K562 (cell line): ENCODE measurements around the gene PRPF6. TPM values are rescaled to one million over a fixed set of nuclear protein-coding genes. Genes with fewer than 3 reads are reported as not detected.
A peak's percentile ranks its signal among the peaks of the same experiment; 100 is the strongest.

ENCODE experiments used
- ATAC-seq: fragments of 200-7000 bp; cut with Tn5 transposase; 3 replicates; pipeline ENCODE4 v1.9.1; 2020; ENCODE audit warnings: moderate library complexity
- BruUV-seq: library from RNA; stranded (reverse); fragments of 400-500 nt; replicated peaks from 2 replicates; lab custom pipeline; 2021; lab: Mats Ljungman, UMichigan
- CTCF ChIA-PET: fragments of 300-600 bp; formaldehyde crosslinking; extraction: SDS; loops from one replicate; lab custom pipeline; 2021; ENCODE audit warnings: low intra/inter-chr PET ratio; lab: Yijun Ruan, JAX
- POLR2A ChIA-PET: fragments of 300-600, 350-650 bp; sonication (Branson Sonifier 250); formaldehyde crosslinking; extraction: SDS; loops from one replicate; lab custom pipeline; 2021; ENCODE audit warnings: antibody characterized with exemption, inconsistent platforms; lab: Yijun Ruan, JAX
- DNase-seq, 4 experiments: peaks; one replicate each; pipeline versions ENCODE4 v3.0.0 to v3.0.0-alpha.2; 2011 to 2018; ENCODE audit warnings: low spot score in 3 of 4, mixed read lengths in 3 of 4; ENCODE audit errors: extremely low read depth in 1 of 4
- FAIRE-seq: peaks from 2 replicates; lab custom pipeline; 2011; peaks lifted over from hg19 to GRCh38; lab: Jason Lieb, UNC
- H2AFZ ChIP-seq: 2 replicates; pipeline ENCODE4 v1.6.0; 2011; ENCODE audit warnings: low read depth, low read length, control low read depth, inconsistent platforms
- H3K27ac ChIP-seq: fragments of 200-600 bp; 3 replicates; pipeline ENCODE4 v1.8.0; 2011; ENCODE audit warnings: low read depth, mild to moderate bottlenecking, control low read depth, inconsistent platforms, low read length, moderate library complexity, mixed read lengths; ENCODE audit errors: extremely low read depth
- H3K27me3 ChIP-seq, 2 experiments: fragments of 300-600 bp in 1 of 2; 2 replicates in 1 of 2; 3 replicates in 1 of 2; pipeline versions ENCODE4 v1.6.0 to v1.8.0; 2011; ENCODE audit warnings: inconsistent platforms in 2 of 2, low read length in 2 of 2, mild to moderate bottlenecking in 1 of 2, mixed read lengths in 1 of 2, moderate library complexity in 1 of 2; ENCODE audit not compliant: control insufficient read depth in 2 of 2, insufficient read depth in 2 of 2
- H3K36me3 ChIP-seq: fragments of 300-600 bp; 3 replicates; pipeline ENCODE4 v1.8.0; 2011; ENCODE audit warnings: mild to moderate bottlenecking, low read length, inconsistent platforms; ENCODE audit not compliant: control insufficient read depth, insufficient read depth
- H3K4me1 ChIP-seq, 2 experiments: fragments of 200-600 bp in 1 of 2; replicated peaks in 1 of 2; 2 replicates in 1 of 2; 3 replicates in 1 of 2; pipeline versions ENCODE4 v1.5.1 to v1.8.0; 2011; ENCODE audit warnings: inconsistent platforms in 2 of 2, low read length in 2 of 2, mild to moderate bottlenecking in 1 of 2, mixed read lengths in 1 of 2, moderate library complexity in 1 of 2; ENCODE audit not compliant: control insufficient read depth in 2 of 2, insufficient read depth in 2 of 2
- H3K4me2 ChIP-seq: 2 replicates; pipeline ENCODE4 v1.6.1; 2011; ENCODE audit warnings: low read length, control low read depth, inconsistent platforms, mixed read lengths; ENCODE audit not compliant: insufficient read depth
- H3K4me3 ChIP-seq: fragments of 200-600 bp; sonication (generic), shearing (Covaris generic); 2 replicates; pipeline ENCODE4 v1.5.1; 2016; ENCODE audit warnings: control low read depth, inconsistent platforms
- H3K79me2 ChIP-seq: fragments of 200-600 bp; 3 replicates; pipeline ENCODE4 v1.8.0; 2011; ENCODE audit warnings: low read length, inconsistent platforms; ENCODE audit not compliant: control insufficient read depth, insufficient read depth
- H3K9ac ChIP-seq, 2 experiments: 2 replicates each; pipeline versions ENCODE4 v1.6.0 to v1.6.1; 2011; ENCODE audit warnings: low read depth in 2 of 2, low read length in 2 of 2, control low read depth in 1 of 2, inconsistent platforms in 1 of 2, mild to moderate bottlenecking in 1 of 2, mixed read lengths in 1 of 2; ENCODE audit not compliant: insufficient read depth in 1 of 2
- H3K9me1 ChIP-seq: one replicate; pipeline ENCODE4 v1.6.0; 2011; ENCODE audit warnings: inconsistent platforms, mild to moderate bottlenecking, low read length, moderate library complexity; ENCODE audit not compliant: control insufficient read depth, insufficient read depth
- H3K9me3 ChIP-seq: replicated peaks from 2 replicates; pipeline ENCODE4 v1.5.1; 2011; ENCODE audit warnings: low read depth, low read length, inconsistent platforms; ENCODE audit not compliant: control insufficient read depth, insufficient read depth
- H4K20me1 ChIP-seq: replicated peaks from 2 replicates; pipeline ENCODE4 v1.6.1; 2011; ENCODE audit warnings: low read length, inconsistent platforms, mixed read lengths; ENCODE audit not compliant: control insufficient read depth, insufficient read depth
- BHLHE40 ChIP-seq: IDR thresholded peaks from 2 replicates; pipeline ENCODE4 v1.6.1; 2011; ENCODE audit warnings: low read length, improper control_type of control experiment
- FUS ChIP-seq: fragments of 200-400 bp; formaldehyde crosslinking; optimal IDR thresholded peaks from 2 replicates; pipeline ENCODE3; 2017; ENCODE audit warnings: low read depth, low read length
- SPI1 ChIP-seq: IDR thresholded peaks from 2 replicates; pipeline ENCODE4 v1.6.1; 2011; ENCODE audit warnings: low read depth, low read length, control low read depth, borderline replicate concordance
- TAL1 ChIP-seq: fragments of 450-650 bp; IDR thresholded peaks from 2 replicates; pipeline ENCODE4 v1.6.1; 2016; ENCODE audit warnings: mild to moderate bottlenecking
- XRCC5 ChIP-seq: fragments of 200-400 bp; formaldehyde crosslinking; IDR thresholded peaks from 2 replicates; pipeline ENCODE4 v1.6.1; 2017; ENCODE audit warnings: low read depth, mild to moderate bottlenecking, low read length
- ZNF318 ChIP-seq, 2 experiments: fragments of 450-650 bp; IDR thresholded peaks; 2 replicates each; pipeline ENCODE4 v1.6.1; 2016; ENCODE audit warnings: mild to moderate bottlenecking in 2 of 2, borderline replicate concordance in 1 of 2, low read depth in 1 of 2, moderate library complexity in 1 of 2
- ZNF518B ChIP-seq: fragments of 250-450 bp; sonication (Bioruptor Pico); IDR thresholded peaks from 2 replicates; pipeline ENCODE4 v1.5.0; 2021; ENCODE audit warnings: mild to moderate bottlenecking, moderate library complexity
- ZNF75A ChIP-seq: fragments of 450-650 bp; formaldehyde crosslinking; IDR thresholded peaks from 2 replicates; pipeline ENCODE4 v1.4.0; 2020; ENCODE audit warnings: mild to moderate bottlenecking
- WGBS: fragments of 100-300 bp; shearing (Covaris generic); methylation state at CpG from one replicate; pipeline ENCODE4 v1.1.6; 2016; ENCODE audit warnings: low coverage, mixed read lengths; ENCODE audit not compliant: insufficient coverage; ENCODE audit errors: missing lambda C conversion rate; 5-methylcytosine and 5-hydroxymethylcytosine counted together
- in situ Hi-C: fragments of 300-500 bp; cut with MboI; formaldehyde crosslinking; loops from 4 replicates; pipeline ENCODE4 v1.15.0; 2018; ENCODE audit warnings: inconsistent platforms, mixed read lengths
- intact Hi-C: fragments of 100-400 bp; cut with micrococcal nuclease; formaldehyde crosslinking; loops from 2 replicates; pipeline ENCODE4 v1.14.2; 2022
- polyA plus RNA-seq, 8 experiments: library from polyadenylated mRNA; depleted of rRNA in 4 of 8; stranded (reverse) in 5 of 8; unstranded in 3 of 8; fragments of >200 nt; fragmentation: Nextera tagmentation in 2 of 8; fragmentation: Illumina TruSeq in 1 of 8; extraction: Ambion mirVana in 2 of 8; extraction: Trizol in 1 of 8; gene quantifications; 2 replicates each; pipeline versions ENCODE4 v1.2.1 to v1.2.3, GENCODE V29; 2011 to 2014; ENCODE audit warnings: inconsistent platforms in 1 of 8, missing spikeins in 1 of 8
- total RNA-seq, 7 experiments: library from RNA; depleted of rRNA in 6 of 7; stranded (reverse); fragments of >200 nt in 6 of 7; fragmentation: Illumina TruSeq in 2 of 7; extraction: Trizol in 2 of 7; gene quantifications; 2 replicates each; pipeline versions ENCODE4 v1.2.1 to v1.2.3, GENCODE V29; 2011 to 2021; ENCODE audit warnings: low replicate concordance in 1 of 7

The PRPF6 gene
- total and polyA plus RNA-seq, 9 of the 15 experiments (the other 6 are each of a cell fraction or from before 2014, with no cell fraction given) = 4.2 to 83.2 (median 59.9) TPM

GRCh38 chr20:64052326-64052722 lies 71.4 kb downstream of the PRPF6 start:
- Histone ChIP-seq H3K27ac (no peak overlapping the region), H3K79me2 (peaks cover 12% of the 10 kb centered on the region), H3K9me3 (no peaks in the 10 kb centered on the region), H3K9me1 (no peaks in the 10 kb centered on the region), H2AFZ (no peak overlapping the region), H3K36me3 (peaks cover 8% of the 10 kb centered on the region; the same call in 1 of the 3 replicates), H3K4me2 (no peak overlapping the region), H4K20me1 (no peaks in the 10 kb centered on the region), H3K4me3 (no peak overlapping the region), H3K9ac (0 out of 4 replicates have a peak overlapping the region, but pooled peaks of 1 of the 2 experiments have one; percentile 48), H3K27me3 (no peaks in the 10 kb centered on the region), H3K4me1 (peaks cover 24 to 89% of the 10 kb centered on the region in 2 experiments)
- no TSS peak for BruUV-seq
- TF ChIP-seq BHLHE40 (no peak), FUS (no peak), SPI1 (no peak), ZNF318 (IDR thresholded peaks at IDR 0.05; ENCODE audit: borderline replicate concordance in 1 of 2, low read depth in 1 of 2) (no peak), ZNF75A (no peak), XRCC5 (no peak), ZNF518B (CRISPR knock-in tag) (no peak), TAL1 (no peak)
- POLR2A ChIA-PET = interaction anchor here (0.5 to 2.5 kb wide), 4 partner anchors 11 to 603 kb away, joined by 3 to 14 read pairs (median 4); no protein-coding TSS in a partner anchor
- CTCF ChIA-PET = no interaction called here
- no peak for ATAC-seq
- intact Hi-C loops = loop anchor here (5.0 kb wide), 1 partner anchor 75 kb away; the partner anchor contains the start of gene SAMD10
- FAIRE-seq = no peak
- 76% methylated on average over 8 of the region's 10 CpGs for WGBS
- no peak for DNase-seq
- in situ Hi-C loops = no loop called here
